GM06990 (cell line): ENCODE results near the gene HDAC4.

ENCODE experiments used
- DNase-seq: peaks from one replicate; pipeline ENCODE4 v3.0.0-alpha.2; 2011; ENCODE audit not compliant: insufficient read length; ENCODE audit errors: extremely low read depth
- H3K27me3 ChIP-seq: replicated peaks from 2 replicates; pipeline ENCODE4 v1.6.0; 2011; ENCODE audit warnings: low read length; ENCODE audit not compliant: control insufficient read depth, insufficient read depth
- H3K36me3 ChIP-seq: 2 replicates; pipeline ENCODE4 v1.5.1; 2011; ENCODE audit warnings: low read length; ENCODE audit not compliant: control insufficient read depth, insufficient read depth
- H3K4me3 ChIP-seq: replicated peaks from 2 replicates; pipeline ENCODE4 v1.5.1; 2011; ENCODE audit warnings: low read depth, mild to moderate bottlenecking, control low read depth, low read length
- CTCF ChIP-seq: IDR thresholded peaks from 2 replicates; pipeline ENCODE4 v1.5.1; 2011; ENCODE audit warnings: low read length, control low read depth, mild to moderate bottlenecking, inconsistent platforms; ENCODE audit not compliant: insufficient read depth, poor library complexity, severe bottlenecking

Gene HDAC4

GRCh38 chr2:239348563-239349452 lies 52.0 kb downstream of the HDAC4 start:
- no peak for DNase-seq
- no peaks in the 10 kb centered on the region for H3K27me3 ChIP-seq
- no peaks in the 10 kb centered on the region; the same call in 1 of the 2 replicates for H3K36me3 ChIP-seq
- no peak for TF ChIP-seq CTCF
- no peak overlapping the region for H3K4me3 ChIP-seq

- no peak for DNase-seq
- Histone ChIP-seq H3K4me3 (no peak overlapping the region), H3K36me3 (no peaks in the 10 kb centered on the region; the same call in 1 of the 2 replicates), H3K27me3 (no peaks in the 10 kb centered on the region)
- TF ChIP-seq CTCF, result no peak
Observed at GRCh38 chr2:239346676-239347075, 54.1 kb downstream of the HDAC4 start.

- TF ChIP-seq CTCF, result no peak
- no peak overlapping the region for H3K4me3 ChIP-seq
- no peaks in the 10 kb centered on the region; the same call in 1 of the 2 replicates for H3K36me3 ChIP-seq
- no peaks in the 10 kb centered on the region for H3K27me3 ChIP-seq
- no peak for DNase-seq
Observed at GRCh38 chr2:239345251-239345650, 55.6 kb downstream of the HDAC4 start.

GRCh38 chr2:239344857-239345216 lies 56.0 kb downstream of the HDAC4 start:
- no peak for TF ChIP-seq CTCF
- Histone ChIP-seq H3K27me3 (no peaks in the 10 kb centered on the region), H3K36me3 (no peaks in the 10 kb centered on the region; the same call in 1 of the 2 replicates), H3K4me3 (no peak overlapping the region)
- no peak for DNase-seq

- TF ChIP-seq CTCF, result no peak
- no peaks in the 10 kb centered on the region for H3K27me3 ChIP-seq
- no peak for DNase-seq
- H3K36me3 ChIP-seq, result no peaks in the 10 kb centered on the region
- H3K4me3 ChIP-seq, result no peak overlapping the region
Observed at GRCh38 chr2:239343946-239344856, 56.6 kb downstream of the HDAC4 start.
